HG03442 (cell line): ENCODE measurements around the gene CISH.

ENCODE experiments used
- ATAC-seq: cut with Tn5 transposase; IDR thresholded peaks from one replicate; pipeline ENCODE4 v1.9.1; 2021; ENCODE audit warnings: mild to moderate bottlenecking, moderate library complexity; ENCODE audit not compliant: unreplicated experiment

Gene CISH

GRCh38 chr3:50615190-50615589, 3.6 kb upstream of the CISH start:
- ATAC-seq, result no peak

GRCh38 chr3:50612970-50613846, 1.6 kb upstream of the CISH start:
- no peak for ATAC-seq

GRCh38 chr3:50612234-50612882, 784 bp upstream of the CISH start:
- ATAC-seq, result no peak

GRCh38 chr3:50610992-50611463, 546 bp downstream of the CISH start:
- ATAC-seq, result no peak

GRCh38 chr3:50610181-50610971, 1.2 kb downstream of the CISH start:
- ATAC-seq, result no peak

- no peak for ATAC-seq
Measured at GRCh38 chr3:50609763-50610085, 1.9 kb downstream of the CISH start.

GRCh38 chr3:50609071-50609762, 2.4 kb downstream of the CISH start:
- ATAC-seq, result no peak

- ATAC-seq, result no peak
Measured at GRCh38 chr3:50608278-50608677, 3.3 kb downstream of the CISH start.

- ATAC-seq, result no peak
Measured at GRCh38 chr3:50607271-50608091, 4.1 kb downstream of the CISH start.

GRCh38 chr3:50606596-50606995, 5.0 kb downstream of the CISH start:
- ATAC-seq, result no peak

- no peak for ATAC-seq
Measured at GRCh38 chr3:50605901-50606326, 5.7 kb downstream of the CISH start.

GRCh38 chr3:50604628-50605588, 6.7 kb downstream of the CISH start:
- ATAC-seq, result no peak

- no peak for ATAC-seq
Measured at GRCh38 chr3:50604110-50604621, 7.4 kb downstream of the CISH start.

GRCh38 chr3:50603261-50604109, 8.1 kb downstream of the CISH start:
- ATAC-seq, result no peak

- no peak for ATAC-seq
Measured at GRCh38 chr3:50602595-50603191, 8.9 kb downstream of the CISH start.

GRCh38 chr3:50600841-50601591, 10.6 kb downstream of the CISH start:
- ATAC-seq, result peak; percentile 65
